Tibial artery (tissue), 4 donors: ENCODE results near the gene RDH12.

Experiments used
- DNase-seq, 2 donors: peaks; one replicate each; pipeline ENCODE4 v3.0.0-alpha.2; 2019
- H3K27ac ChIP-seq, 2 donors: fragments of 200-600 bp; sonication (generic) in 1 of 2; 1 replicate in 1 of 2; 2 replicates in 1 of 2; pipeline ENCODE4 v1.5.1; 2018 to 2019; ENCODE audit warnings: mild to moderate bottlenecking in 1 of 2
- H3K27me3 ChIP-seq, 2 donors: fragments of 200-600 bp; sonication (generic) in 1 of 2; one replicate each; pipeline versions ENCODE4 v1.5.1 to v1.6.0; 2016 to 2019
- H3K36me3 ChIP-seq, 3 donors: fragments of 200-600 bp; sonication (generic) in 2 of 3; one replicate each; pipeline ENCODE4 v1.5.1; 2016 to 2019; ENCODE audit warnings: mild to moderate bottlenecking in 2 of 3
- H3K4me1 ChIP-seq, 4 donors: fragments of 200-600 bp; sonication (generic) in 2 of 4; 1 replicate in 3 of 4; 2 replicates in 1 of 4; pipeline ENCODE4 v1.5.1; 2016 to 2019
- H3K4me3 ChIP-seq, 2 donors: fragments of 200-600 bp; sonication (generic) in 1 of 2; 1 replicate in 1 of 2; 2 replicates in 1 of 2; pipeline ENCODE4 v1.5.1; 2018 to 2019; ENCODE audit warnings: mild to moderate bottlenecking in 2 of 2
- H3K9me3 ChIP-seq, 3 donors: fragments of 200-600 bp; sonication (generic) in 1 of 3; one replicate each; pipeline ENCODE4 v1.5.1; 2016 to 2019
- CTCF ChIP-seq, 2 experiments: fragments of 200-600 bp in 1 of 2; fragments of 450-650 bp in 1 of 2; IDR thresholded peaks; one replicate each; pipeline ENCODE4 v1.5.1; 2017 to 2019; ENCODE audit warnings: antibody characterized with exemption in 2 of 2, mild to moderate bottlenecking in 1 of 2, moderate library complexity in 1 of 2
- intact Hi-C: fragments of 100-400 bp; cut with DNase I; formaldehyde crosslinking; loops from one replicate; pipeline ENCODE4 v1.15.0; 2023; ENCODE audit warnings: low total_unique reads

Gene RDH12

GRCh38 chr14:67719866-67720265 lies 18.2 kb downstream of the RDH12 start:
- Histone ChIP-seq H3K27ac (no peak overlapping the region), H3K27me3 (no peaks in the 10 kb centered on the region), H3K4me3 (no peak overlapping the region), H3K4me1 (peaks cover 0 to 11% (median 10%) of the 10 kb centered on the region in 4 donors), H3K36me3 (no peaks in the 10 kb centered on the region), H3K9me3 (no peaks in the 10 kb centered on the region)
- TF ChIP-seq CTCF (IDR thresholded peaks at IDR 0.05): no peak
- intact Hi-C loops: no loop called here
- DNase-seq: no peak

DNA sequence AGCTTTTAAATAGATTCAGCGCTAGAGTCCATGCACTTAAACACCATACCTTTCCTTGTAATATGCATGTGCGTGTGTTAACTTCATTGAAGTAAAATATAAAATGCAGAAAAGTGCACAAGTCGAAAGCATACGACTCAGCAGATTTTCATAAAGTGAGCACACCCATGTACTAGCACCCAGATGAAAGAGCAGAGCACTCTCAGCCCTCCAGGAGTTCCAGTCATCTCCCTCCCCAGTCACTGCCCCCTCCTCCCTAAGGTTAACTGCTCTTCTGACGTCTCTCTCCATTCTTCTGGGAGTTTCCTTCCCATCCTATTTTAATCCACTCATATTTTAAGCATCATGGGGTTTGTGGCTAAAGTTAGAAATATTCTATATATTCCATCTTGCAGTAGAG lies 20.2 kb downstream of the RDH12 start:
- intact Hi-C loops: no loop called here
- Histone ChIP-seq H3K27me3 (no peaks in the 10 kb centered on the region), H3K4me1 (peaks cover 0 to 11% (median 10%) of the 10 kb centered on the region in 4 donors), H3K4me3 (no peak overlapping the region), H3K9me3 (no peaks in the 10 kb centered on the region), H3K27ac (no peak overlapping the region), H3K36me3 (no peaks in the 10 kb centered on the region)
- DNase-seq: no peak
- no peak for TF ChIP-seq CTCF (IDR thresholded peaks at IDR 0.05)

DNA sequence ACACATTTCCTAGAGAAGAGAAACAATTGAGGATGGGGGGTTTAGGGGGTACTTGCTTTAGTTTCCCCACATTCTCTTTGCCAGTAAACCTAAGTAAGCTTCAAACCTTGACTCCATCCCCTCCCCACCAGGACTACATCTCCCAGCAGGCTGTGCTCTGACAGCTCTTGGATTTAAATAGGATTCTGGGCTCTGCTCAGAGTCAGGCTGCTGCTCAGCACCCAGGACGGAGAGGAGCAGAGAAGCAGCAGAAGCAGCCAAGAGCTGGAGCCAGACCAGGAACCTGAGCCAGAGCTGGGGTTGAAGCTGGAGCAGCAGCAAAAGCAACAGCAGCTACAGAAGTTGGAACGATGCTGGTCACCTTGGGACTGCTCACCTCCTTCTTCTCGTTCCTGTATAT lies 20.6 kb downstream of the RDH12 start:
- Histone ChIP-seq H3K4me1 (peaks cover 0 to 11% (median 10%) of the 10 kb centered on the region in 4 donors), H3K36me3 (no peaks in the 10 kb centered on the region), H3K27me3 (no peaks in the 10 kb centered on the region), H3K4me3 (no peak overlapping the region), H3K9me3 (no peaks in the 10 kb centered on the region), H3K27ac (peak overlapping the region in 1 of 2 donors; percentile 8)
- TF ChIP-seq CTCF (IDR thresholded peaks at IDR 0.05): no peak
- DNase-seq: peak; percentile 45 to 73
- intact Hi-C loops: no loop called here

DNA sequence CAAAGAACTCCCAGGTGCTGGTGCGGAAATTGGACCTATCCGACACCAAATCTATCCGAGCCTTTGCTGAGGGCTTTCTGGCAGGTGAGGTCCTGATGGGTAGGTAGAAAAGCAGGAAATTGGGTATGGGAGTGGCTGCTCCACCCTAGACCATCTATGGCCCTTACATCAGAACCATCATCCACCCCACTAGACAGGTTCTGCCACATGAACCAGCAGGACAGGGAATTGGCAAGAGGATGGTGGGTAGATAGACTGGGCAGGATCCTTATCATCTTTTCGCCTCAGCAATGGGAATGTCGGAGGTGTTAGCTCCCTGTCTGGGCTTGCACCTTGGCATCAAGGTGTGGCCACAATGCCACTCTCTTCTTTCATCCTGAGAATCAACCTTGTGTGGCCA lies 23.5 kb downstream of the RDH12 start:
- intact Hi-C loops: no loop called here
- H3K4me1 ChIP-seq: peaks cover 0 to 11% (median 10%) of the 10 kb centered on the region in 4 donors
- peaks cover 0 to 3% of the 10 kb centered on the region in 2 donors for H3K27me3 ChIP-seq

GRCh38 chr14:67727361-67727760 lies 25.7 kb downstream of the RDH12 start:
- DNase-seq: no peak
- Histone ChIP-seq H3K4me1 (peaks cover 0 to 5% (median 3%) of the 10 kb centered on the region in 4 donors), H3K27me3 (peaks cover 0 to 3% of the 10 kb centered on the region in 2 donors), H3K9me3 (no peaks in the 10 kb centered on the region), H3K27ac (no peak overlapping the region), H3K36me3 (no peaks in the 10 kb centered on the region), H3K4me3 (no peak overlapping the region)
- intact Hi-C loops: no loop called here
- no peak for TF ChIP-seq CTCF (IDR thresholded peaks at IDR 0.05)

More for the DNA sequence above, 23.5 kb downstream of the RDH12 start:
- Histone ChIP-seq H3K36me3 (no peaks in the 10 kb centered on the region), H3K9me3 (no peaks in the 10 kb centered on the region), H3K27ac (no peak overlapping the region), H3K4me3 (no peak overlapping the region)
- DNase-seq: no peak
- no peak for TF ChIP-seq CTCF (IDR thresholded peaks at IDR 0.05)

- TF ChIP-seq CTCF (IDR thresholded peaks at IDR 0.05): no peak
- intact Hi-C loops: no loop called here
Measured at GRCh38 chr14:67728258-67728657, 26.6 kb downstream of the RDH12 start.

More at GRCh38 chr14:67728258-67728657, 26.6 kb downstream of the RDH12 start:
- no peak overlapping the region for H3K27ac ChIP-seq
- H3K4me1 ChIP-seq: no peaks in the 10 kb centered on the region
- no peak overlapping the region for H3K4me3 ChIP-seq
- no peaks in the 10 kb centered on the region for H3K36me3 ChIP-seq
- no peak for DNase-seq
- no peaks in the 10 kb centered on the region for H3K9me3 ChIP-seq
- H3K27me3 ChIP-seq: peaks cover 0 to 3% of the 10 kb centered on the region in 2 donors
